Neural crest cell (in vitro differentiated cells): ENCODE data around the gene CCDC136. TPM values are rescaled to one million over a fixed set of nuclear protein-coding genes. Genes with fewer than 3 reads are reported as not detected.

Experiments used
- DNase-seq: peaks from one replicate; pipeline ENCODE4 v3.0.0; 2021; ENCODE audit warnings: low read depth, mixed read lengths, low spot score
- H3K27ac Mint-ChIP-seq: one replicate; pipeline ENCODE4 v1.8.0; 2021; ENCODE audit warnings: mild to moderate bottlenecking, mixed read lengths; ENCODE audit not compliant: unreplicated experiment
- H3K27me3 Mint-ChIP-seq: 2 replicates; pipeline ENCODE4 v1.8.0; 2021; ENCODE audit warnings: low read depth, mild to moderate bottlenecking, mixed read lengths
- H3K36me3 Mint-ChIP-seq: 2 replicates; pipeline ENCODE4 v1.8.0; 2021; ENCODE audit warnings: low read depth, mild to moderate bottlenecking, mixed read lengths
- H3K4me1 Mint-ChIP-seq: 2 replicates; pipeline ENCODE4 v1.8.0; 2021; ENCODE audit warnings: mixed read lengths
- H3K4me3 Mint-ChIP-seq: one replicate; pipeline ENCODE4 v1.8.0; 2021; ENCODE audit warnings: mild to moderate bottlenecking, mixed read lengths
- H3K9me3 Mint-ChIP-seq: 2 replicates; pipeline ENCODE4 v1.8.0; 2021; ENCODE audit warnings: mixed read lengths
- long read RNA-seq: library from polyadenylated mRNA; unstranded; transcript quantifications from one replicate; pipeline ENCODE4 v2.0.0, GENCODE V29; 2020
- total RNA-seq: library from RNA; stranded (reverse); gene quantifications from 2 replicates; pipeline ENCODE4 v1.2.1, GENCODE V29; 2021
- TF ChIP-seq, protein P1 (sequence below): fragments of 200-600 bp; sonication (generic); conservative IDR thresholded peaks from 2 replicates; pipeline ENCODE4 v1.5.0; 2021; ENCODE audit warnings: antibody characterized with exemption, mild to moderate bottlenecking

CCDC136 gene
- 70.6 and 72.2 TPM in 2 replicates for total RNA-seq
- long read RNA-seq, partial matches to known transcripts: 1 of 3 reads
- long read RNA-seq, other reads (novel, unspliced or antisense): 2 of 3 reads

DNA sequence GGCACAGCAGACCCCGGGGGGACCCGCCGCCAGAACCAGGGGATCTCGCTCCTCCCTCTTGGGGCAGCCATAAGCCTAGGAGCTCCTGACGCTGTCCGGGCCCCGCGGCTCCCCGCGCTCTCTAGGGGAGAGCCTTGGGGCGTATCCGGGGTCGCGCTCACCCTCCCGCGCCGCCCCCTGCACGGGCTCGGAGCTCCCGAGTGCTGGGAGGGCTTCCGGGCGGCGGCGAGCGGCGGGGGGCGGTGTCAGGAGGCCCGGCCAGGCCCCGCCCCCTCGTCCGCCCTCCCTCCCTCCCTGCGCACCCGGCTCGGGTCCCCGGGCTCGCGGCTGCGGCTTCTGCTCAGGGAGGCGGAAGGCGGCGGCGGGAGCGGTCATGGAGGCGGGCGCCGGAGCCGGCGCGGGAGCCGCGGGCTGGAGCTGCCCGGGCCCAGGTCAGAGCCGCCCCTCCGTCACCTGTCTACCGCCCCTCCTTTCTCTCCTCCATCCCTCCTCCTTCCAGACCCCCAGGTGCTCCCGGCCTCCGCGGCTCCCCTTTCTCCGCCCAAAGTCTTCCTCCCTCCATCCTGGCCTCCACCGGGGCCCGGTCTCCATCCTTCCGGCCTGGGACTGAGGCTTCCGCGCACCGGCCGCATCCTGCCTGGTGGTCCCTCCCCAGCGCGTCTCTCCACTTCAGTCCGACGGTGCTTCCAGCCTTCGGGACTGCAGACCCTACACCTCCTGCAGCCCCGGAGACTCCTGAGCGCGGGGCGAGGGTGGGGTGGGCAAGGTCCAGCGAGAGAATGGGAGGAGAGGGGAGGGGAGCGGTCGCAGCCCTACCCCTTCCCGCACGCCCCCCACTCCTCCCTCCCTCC, at the start of gene CCDC136:
Gene CCDC136 (plus strand): TSS at position 848 of the 851 bp plus-strand sequence. CDS start 444 bp downstream, outside the sequence.
- peak; percentile 57 for DNase-seq
- H3K4me1 Mint-ChIP-seq: peaks cover 27% of the 10 kb centered on the region
- H3K36me3 Mint-ChIP-seq: peaks cover 18% of the 10 kb centered on the region
- TF ChIP-seq, protein P1, sequence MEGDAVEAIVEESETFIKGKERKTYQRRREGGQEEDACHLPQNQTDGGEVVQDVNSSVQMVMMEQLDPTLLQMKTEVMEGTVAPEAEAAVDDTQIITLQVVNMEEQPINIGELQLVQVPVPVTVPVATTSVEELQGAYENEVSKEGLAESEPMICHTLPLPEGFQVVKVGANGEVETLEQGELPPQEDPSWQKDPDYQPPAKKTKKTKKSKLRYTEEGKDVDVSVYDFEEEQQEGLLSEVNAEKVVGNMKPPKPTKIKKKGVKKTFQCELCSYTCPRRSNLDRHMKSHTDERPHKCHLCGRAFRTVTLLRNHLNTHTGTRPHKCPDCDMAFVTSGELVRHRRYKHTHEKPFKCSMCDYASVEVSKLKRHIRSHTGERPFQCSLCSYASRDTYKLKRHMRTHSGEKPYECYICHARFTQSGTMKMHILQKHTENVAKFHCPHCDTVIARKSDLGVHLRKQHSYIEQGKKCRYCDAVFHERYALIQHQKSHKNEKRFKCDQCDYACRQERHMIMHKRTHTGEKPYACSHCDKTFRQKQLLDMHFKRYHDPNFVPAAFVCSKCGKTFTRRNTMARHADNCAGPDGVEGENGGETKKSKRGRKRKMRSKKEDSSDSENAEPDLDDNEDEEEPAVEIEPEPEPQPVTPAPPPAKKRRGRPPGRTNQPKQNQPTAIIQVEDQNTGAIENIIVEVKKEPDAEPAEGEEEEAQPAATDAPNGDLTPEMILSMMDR: no peak
- no peak within 1 kb of the TSS for H3K27ac Mint-ChIP-seq
- H3K9me3 Mint-ChIP-seq: no peaks in the 10 kb centered on the region
- H3K4me3 Mint-ChIP-seq: peak within 1 kb of the TSS; percentile 85
- H3K27me3 Mint-ChIP-seq: peaks cover 13% of the 10 kb centered on the region

DNA sequence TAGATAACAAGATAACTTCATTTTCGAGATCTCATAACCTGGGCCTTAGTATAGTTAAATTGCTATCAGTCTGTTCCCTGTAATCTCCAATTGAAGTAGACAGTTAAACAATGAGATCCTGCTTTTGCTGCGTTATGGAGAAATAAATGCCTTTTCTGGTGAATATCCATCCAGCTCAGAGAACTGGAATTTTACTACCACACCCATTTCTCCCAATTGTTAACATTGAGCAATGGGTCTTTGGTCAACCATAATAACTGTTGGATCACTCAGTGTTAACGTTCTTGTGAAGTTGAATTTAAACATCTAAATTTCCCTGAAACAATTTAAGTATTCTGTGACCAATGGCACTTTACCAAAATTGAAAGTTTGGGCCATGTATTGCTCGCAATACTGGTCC, 49.6 kb upstream of the CCDC136 start:
- Mint-ChIP-seq H3K4me3 (peak overlapping the region; percentile 62), H3K36me3 (no peaks in the 10 kb centered on the region), H3K4me1 (peaks cover 52% of the 10 kb centered on the region)

DNA sequence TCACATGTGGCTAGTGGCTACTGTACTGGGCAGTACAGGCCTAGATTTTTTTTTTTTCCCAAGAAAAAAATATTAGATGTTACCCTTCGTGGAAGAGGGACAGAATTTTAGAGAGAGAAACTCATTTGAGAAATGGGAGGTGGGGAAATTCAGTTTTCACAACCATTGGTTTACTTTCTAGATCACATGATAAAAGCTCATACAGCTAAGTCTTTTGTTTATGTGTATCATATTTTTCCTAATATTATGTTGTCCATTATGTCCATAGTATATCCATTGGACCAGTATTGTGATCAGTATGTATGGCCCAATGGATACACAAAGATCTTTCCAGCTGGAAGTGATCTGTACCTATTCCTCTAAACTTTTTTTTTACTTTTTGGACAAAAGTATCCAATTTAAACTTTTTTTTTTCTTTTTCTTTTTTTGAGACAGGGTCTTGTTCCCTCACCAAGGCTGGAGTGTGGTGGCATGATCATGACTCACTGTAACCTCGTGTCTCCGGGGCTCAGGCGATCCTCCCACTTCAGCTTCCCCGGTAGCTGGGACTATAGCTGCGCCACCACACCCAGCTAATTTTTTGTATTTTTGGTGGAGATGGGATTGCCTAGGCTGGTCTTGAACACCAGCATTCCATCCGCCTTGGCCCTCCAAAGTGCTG, 48.5 kb upstream of the CCDC136 start:
- peaks cover 2% of the 10 kb centered on the region for H3K36me3 Mint-ChIP-seq
- peak overlapping the region; percentile 26 for H3K4me3 Mint-ChIP-seq
- peaks cover 56% of the 10 kb centered on the region for H3K4me1 Mint-ChIP-seq
- TF ChIP-seq, protein P1: no peak
- H3K9me3 Mint-ChIP-seq: no peaks in the 10 kb centered on the region
- DNase-seq: no peak
- H3K27me3 Mint-ChIP-seq: no peaks in the 10 kb centered on the region
- no peak overlapping the region for H3K27ac Mint-ChIP-seq

More for the DNA sequence above, 49.6 kb upstream of the CCDC136 start:
- TF ChIP-seq, protein P1: no peak
- no peaks in the 10 kb centered on the region for H3K9me3 Mint-ChIP-seq
- no peak for DNase-seq
- H3K27me3 Mint-ChIP-seq: no peaks in the 10 kb centered on the region
- H3K27ac Mint-ChIP-seq: no peak overlapping the region

DNA sequence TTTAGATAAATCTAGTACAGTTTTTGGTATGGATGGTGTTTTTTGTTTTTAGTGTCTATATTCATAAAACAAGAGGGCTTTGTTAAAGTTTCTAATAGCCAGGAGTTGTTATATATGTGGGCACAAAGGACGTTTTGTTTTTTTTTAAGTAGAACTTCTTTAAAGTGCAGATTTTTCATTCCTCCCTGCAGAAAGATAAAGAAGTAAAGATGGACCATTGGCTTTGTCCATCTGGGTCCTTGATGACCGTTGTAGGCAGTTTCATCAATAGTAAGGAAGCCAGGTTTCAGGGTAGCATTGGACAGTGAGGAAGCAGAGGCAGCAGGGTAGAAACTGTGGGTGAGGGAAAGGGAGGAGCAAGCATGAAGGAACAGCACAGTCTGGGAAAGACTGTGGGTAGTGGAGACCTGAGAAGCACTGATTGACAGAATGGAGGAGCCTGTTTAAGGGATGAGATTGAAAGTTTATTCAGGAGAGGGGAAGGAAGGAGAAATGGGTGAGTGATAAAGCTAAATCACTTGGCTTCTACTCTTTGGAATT, 47.3 kb upstream of the CCDC136 start:
- H3K9me3 Mint-ChIP-seq: no peaks in the 10 kb centered on the region
- peaks cover 49% of the 10 kb centered on the region for H3K4me1 Mint-ChIP-seq
- no peaks in the 10 kb centered on the region for H3K27me3 Mint-ChIP-seq
- no peak overlapping the region for H3K27ac Mint-ChIP-seq
- peaks cover 7% of the 10 kb centered on the region for H3K36me3 Mint-ChIP-seq
- H3K4me3 Mint-ChIP-seq: peak overlapping the region; percentile 20
- TF ChIP-seq, protein P1: no peak
- no peak for DNase-seq

DNA sequence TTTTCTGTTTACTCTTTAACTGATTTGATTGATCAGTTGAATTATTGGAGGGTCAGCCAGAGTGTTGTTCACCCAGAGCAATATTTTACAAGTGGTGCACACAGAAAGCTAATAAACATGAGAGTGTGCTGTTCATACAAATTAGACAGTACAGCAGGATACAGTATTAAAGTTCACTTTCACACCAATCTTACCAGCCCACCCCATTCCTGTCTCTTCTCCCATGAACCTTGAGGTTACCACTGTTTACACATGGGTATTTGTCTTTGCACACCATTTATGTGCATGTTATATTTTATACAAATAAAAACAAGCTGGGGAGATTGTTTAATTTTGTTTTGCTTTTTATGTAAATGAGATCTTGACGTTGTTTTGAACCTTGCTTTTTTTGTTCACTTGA, 46.1 kb upstream of the CCDC136 start:
- Mint-ChIP-seq H3K27me3 (no peaks in the 10 kb centered on the region), H3K36me3 (peaks cover 9% of the 10 kb centered on the region), H3K27ac (no peak overlapping the region), H3K4me3 (no peak overlapping the region), H3K9me3 (no peaks in the 10 kb centered on the region), H3K4me1 (peaks cover 38% of the 10 kb centered on the region)
- DNase-seq: no peak
- TF ChIP-seq, protein P1: no peak
